ENCODE measurements around the gene PHF20.
A peak's percentile ranks its signal among the peaks of the same experiment; 100 is the strongest.

The PHF20 gene

DNA sequence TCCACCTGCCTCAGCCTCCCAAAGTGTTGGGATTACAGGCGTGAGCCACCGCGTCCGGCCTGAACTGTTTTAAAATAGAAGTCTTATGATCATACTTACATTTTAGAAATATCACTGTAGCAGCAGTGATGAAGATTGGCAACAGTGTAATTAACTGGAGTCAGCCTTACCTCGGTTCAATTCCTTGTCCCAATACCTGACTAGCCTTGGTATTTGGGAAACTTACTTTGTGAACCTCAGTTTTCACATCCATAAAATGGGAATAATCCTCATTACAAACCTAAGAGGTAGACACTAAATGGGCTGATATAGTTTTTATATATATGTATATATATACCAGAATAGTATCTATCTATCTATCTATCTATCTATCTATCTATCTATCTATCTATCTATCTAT lies 19.3 kb downstream of the PHF20 start:
- no peak for DNase-seq (ENCODE audit: low spot score)
- Histone ChIP-seq H3K27ac (no peak overlapping the region), H3K4me3 (no peak overlapping the region)
- TF ChIP-seq, protein P1, sequence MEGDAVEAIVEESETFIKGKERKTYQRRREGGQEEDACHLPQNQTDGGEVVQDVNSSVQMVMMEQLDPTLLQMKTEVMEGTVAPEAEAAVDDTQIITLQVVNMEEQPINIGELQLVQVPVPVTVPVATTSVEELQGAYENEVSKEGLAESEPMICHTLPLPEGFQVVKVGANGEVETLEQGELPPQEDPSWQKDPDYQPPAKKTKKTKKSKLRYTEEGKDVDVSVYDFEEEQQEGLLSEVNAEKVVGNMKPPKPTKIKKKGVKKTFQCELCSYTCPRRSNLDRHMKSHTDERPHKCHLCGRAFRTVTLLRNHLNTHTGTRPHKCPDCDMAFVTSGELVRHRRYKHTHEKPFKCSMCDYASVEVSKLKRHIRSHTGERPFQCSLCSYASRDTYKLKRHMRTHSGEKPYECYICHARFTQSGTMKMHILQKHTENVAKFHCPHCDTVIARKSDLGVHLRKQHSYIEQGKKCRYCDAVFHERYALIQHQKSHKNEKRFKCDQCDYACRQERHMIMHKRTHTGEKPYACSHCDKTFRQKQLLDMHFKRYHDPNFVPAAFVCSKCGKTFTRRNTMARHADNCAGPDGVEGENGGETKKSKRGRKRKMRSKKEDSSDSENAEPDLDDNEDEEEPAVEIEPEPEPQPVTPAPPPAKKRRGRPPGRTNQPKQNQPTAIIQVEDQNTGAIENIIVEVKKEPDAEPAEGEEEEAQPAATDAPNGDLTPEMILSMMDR (IDR thresholded peaks at IDR 0.05): no peak

DNA sequence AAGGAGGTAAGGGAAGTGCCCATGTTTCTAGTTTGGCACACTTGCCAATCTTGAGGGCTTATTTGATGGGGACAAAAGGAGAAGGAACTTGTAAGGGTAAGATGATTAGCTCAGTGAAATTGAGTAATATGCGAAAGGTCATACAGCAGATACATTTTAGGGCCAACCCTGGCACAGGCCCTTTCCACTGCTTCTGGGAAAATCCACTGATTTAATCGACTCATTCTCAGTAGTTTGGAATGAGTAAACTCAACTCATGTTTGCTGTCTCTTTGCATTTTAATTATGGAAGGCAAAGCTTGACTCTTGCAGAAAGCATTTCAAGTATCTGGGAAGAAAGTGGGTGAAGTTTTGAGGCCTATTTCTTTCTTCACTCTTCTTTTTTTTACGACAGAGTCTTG lies 20.0 kb downstream of the PHF20 start:
- no peak for DNase-seq (ENCODE audit: low spot score)

DNA sequence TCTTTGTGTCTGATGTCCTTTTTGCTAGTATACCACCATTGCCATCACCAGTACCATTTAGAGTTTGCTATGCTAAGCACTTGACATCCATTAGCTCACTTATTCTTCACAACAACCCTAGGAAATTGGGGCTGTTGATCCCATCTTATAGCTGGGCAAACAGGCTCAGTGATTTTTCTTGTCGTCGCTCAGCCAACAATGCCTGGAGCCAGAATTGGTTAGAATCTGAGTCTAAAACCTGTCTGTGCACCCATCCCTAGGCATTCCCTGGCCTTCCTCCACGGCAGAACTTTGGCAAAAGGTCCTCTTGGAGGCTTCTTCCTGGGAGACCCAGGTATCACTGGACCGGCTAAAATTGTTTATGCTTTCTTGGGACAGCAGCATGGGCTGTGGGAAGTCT lies 20.9 kb downstream of the PHF20 start:
- Histone ChIP-seq H3K4me3 (no peak overlapping the region), H3K27ac (no peak overlapping the region)
- DNase-seq (ENCODE audit: low spot score): no peak
- TF ChIP-seq, protein P1 (IDR thresholded peaks at IDR 0.05): no peak

More for the DNA sequence above, 20.0 kb downstream of the PHF20 start:
- Histone ChIP-seq H3K27ac (peak overlapping the region in 1 of 2 donors; percentile 53), H3K4me3 (no peak overlapping the region)
- TF ChIP-seq, protein P1 (IDR thresholded peaks at IDR 0.05): no peak

DNA sequence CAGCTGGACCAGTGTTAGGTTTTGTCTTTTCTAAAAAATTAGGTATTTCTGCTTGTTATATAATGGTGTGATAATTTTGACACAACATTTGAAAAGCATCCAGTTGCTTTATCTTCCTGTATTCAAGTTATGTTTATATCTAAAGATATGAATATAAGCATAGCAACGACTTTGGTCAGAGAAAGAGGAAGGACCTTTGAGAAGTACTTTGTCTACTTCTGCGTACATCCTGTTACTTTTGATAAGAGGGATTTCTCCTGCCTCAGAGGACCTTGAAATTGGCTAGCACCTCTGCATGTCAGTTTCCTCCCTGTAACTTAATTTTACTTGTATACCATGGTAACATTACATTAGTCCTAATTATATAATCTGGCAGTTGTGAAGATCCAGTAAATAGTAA lies 24.8 kb downstream of the PHF20 start:
- Histone ChIP-seq H3K4me3 (no peak overlapping the region), H3K27ac (no peak overlapping the region)
- no peak for DNase-seq (ENCODE audit: low spot score)
- TF ChIP-seq, protein P1 (IDR thresholded peaks at IDR 0.05): no peak

DNA sequence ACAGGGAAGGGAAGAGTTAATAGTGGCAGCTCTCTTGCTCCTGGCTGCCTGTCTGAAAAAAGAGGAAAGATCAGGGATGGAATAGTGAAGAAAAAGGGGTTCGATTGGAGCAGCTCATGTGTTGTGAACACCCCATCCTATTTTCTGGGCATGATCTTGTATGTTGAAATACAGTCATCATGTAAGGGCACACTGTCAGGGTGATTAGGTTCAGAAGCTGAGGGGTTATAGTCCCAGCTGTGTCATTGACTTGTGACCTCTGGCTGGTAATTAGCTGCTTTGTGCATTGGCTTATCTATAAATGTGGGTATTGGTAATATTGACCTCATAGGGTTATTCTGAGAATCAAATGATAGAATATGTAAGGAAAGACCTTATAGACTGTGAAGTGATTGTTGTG lies 30.1 kb downstream of the PHF20 start:
- H3K27ac ChIP-seq: no peak overlapping the region
- TF ChIP-seq, protein P1 (IDR thresholded peaks at IDR 0.05): no peak
- H3K4me3 ChIP-seq: no peak overlapping the region
- DNase-seq (ENCODE audit: low spot score): no peak

DNA sequence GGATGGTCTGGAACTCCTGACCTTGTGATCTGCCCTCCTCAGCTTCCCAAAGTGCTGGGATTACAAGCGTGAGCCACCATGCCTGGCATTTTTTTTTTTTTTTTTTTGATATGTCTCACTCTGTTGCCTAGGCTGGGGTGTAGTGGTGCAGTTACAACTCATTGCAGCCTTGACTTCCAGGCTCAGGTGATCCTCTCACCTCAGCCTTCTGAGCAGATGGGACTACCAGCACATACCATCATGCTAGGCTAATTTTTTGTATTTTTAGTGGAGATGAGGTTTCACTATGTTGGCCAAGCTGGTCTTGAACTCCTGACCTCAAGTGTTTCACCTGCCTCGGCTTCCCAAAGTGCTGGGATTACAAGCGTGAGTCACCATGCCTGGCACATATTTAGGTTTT lies 34.3 kb downstream of the PHF20 start:
- Histone ChIP-seq H3K4me3 (no peak overlapping the region), H3K27ac (no peak overlapping the region)
- TF ChIP-seq, protein P1 (IDR thresholded peaks at IDR 0.05): no peak
- no peak for DNase-seq (ENCODE audit: low spot score)

DNA sequence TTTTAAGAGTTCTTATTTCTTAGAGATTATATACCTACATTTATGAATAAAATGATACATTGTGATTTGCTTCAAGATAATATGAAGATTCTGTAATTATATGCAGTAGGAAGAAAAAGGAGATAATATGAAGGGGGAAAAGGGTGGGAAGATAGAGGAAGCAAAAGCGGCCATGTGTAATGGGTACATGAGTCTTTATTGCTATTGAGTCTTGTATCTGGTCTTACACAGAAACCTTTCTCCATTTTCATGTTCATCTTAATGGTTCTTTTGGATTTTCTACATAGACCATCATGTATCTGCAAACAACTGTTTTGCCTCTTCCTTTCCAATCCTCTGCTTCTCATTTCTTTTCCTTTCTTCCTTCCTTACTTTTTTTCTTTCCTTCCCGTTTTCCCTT lies 36.1 kb downstream of the PHF20 start:
- DNase-seq (ENCODE audit: low spot score): no peak
- Histone ChIP-seq H3K4me3 (no peak overlapping the region), H3K27ac (no peak overlapping the region)
- TF ChIP-seq, protein P1 (IDR thresholded peaks at IDR 0.05): no peak
